Measurements from ENCODE around the gene SCGN. TPM values are rescaled to one million over a fixed set of nuclear protein-coding genes. Genes with fewer than 3 reads are reported as not detected.
A peak's percentile ranks its signal among the peaks of the same experiment; 100 is the strongest.

Gene SCGN
- total and polyA plus RNA-seq, 2 of the 13 experiments (the other 11 are each of a cell fraction or from before 2014, with no cell fraction given): 2.9 to 29.0 TPM

DNA sequence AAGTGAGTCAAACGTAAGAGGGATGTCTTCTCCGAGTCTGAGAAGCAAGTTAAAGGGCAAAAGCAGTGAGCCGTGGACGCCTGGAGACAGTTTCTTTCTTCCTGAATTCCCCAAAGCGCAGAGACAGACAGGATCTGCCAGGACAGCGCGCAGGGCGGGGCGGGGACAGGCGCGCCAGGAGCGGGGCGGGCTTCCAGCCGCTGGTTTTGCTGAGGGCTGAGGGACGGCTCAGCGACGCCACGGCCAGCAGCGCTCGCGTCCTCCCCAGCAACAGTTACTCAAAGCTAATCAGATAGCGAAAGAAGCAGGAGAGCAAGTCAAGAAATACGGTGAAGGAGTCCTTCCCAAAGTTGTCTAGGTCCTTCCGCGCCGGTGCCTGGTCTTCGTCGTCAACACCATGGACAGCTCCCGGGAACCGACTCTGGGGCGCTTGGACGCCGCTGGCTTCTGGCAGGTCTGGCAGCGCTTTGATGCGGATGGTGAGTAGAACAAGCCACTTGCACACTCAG, at the start of gene SCGN (continued):
- peak; percentile 87 for TF ChIP-seq JARID2 (CRISPR knock-in tag; IDR thresholded peaks at IDR 0.05; ENCODE audit: insufficient replicate concordance)
- TF ChIP-seq ATF1 (CRISPR knock-in tag; IDR thresholded peaks at IDR 0.05): no peak
- TF ChIP-seq, protein P1, sequence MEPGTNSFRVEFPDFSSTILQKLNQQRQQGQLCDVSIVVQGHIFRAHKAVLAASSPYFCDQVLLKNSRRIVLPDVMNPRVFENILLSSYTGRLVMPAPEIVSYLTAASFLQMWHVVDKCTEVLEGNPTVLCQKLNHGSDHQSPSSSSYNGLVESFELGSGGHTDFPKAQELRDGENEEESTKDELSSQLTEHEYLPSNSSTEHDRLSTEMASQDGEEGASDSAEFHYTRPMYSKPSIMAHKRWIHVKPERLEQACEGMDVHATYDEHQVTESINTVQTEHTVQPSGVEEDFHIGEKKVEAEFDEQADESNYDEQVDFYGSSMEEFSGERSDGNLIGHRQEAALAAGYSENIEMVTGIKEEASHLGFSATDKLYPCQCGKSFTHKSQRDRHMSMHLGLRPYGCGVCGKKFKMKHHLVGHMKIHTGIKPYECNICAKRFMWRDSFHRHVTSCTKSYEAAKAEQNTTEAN (CRISPR knock-in tag; conservative IDR thresholded peaks at IDR 0.05): peak; percentile 94
- TF ChIP-seq, protein P2, sequence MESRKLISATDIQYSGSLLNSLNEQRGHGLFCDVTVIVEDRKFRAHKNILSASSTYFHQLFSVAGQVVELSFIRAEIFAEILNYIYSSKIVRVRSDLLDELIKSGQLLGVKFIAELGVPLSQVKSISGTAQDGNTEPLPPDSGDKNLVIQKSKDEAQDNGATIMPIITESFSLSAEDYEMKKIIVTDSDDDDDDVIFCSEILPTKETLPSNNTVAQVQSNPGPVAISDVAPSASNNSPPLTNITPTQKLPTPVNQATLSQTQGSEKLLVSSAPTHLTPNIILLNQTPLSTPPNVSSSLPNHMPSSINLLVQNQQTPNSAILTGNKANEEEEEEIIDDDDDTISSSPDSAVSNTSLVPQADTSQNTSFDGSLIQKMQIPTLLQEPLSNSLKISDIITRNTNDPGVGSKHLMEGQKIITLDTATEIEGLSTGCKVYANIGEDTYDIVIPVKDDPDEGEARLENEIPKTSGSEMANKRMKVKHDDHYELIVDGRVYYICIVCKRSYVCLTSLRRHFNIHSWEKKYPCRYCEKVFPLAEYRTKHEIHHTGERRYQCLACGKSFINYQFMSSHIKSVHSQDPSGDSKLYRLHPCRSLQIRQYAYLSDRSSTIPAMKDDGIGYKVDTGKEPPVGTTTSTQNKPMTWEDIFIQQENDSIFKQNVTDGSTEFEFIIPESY (CRISPR knock-in tag; IDR thresholded peaks at IDR 0.05): 0 out of 2 replicates have a peak, but pooled peaks have one; percentile 60
- peak; percentile 83; the same call in 1 of the 2 replicates for TF ChIP-seq MTA1 (CRISPR knock-in tag; IDR thresholded peaks at IDR 0.05; ENCODE audit: borderline replicate concordance)
- peak; percentile 98 for TF ChIP-seq ZSCAN31 (CRISPR knock-in tag; IDR thresholded peaks at IDR 0.05; ENCODE audit: low read depth)
- 0 out of 2 replicates have a peak, but pooled peaks have one; percentile 72 for TF ChIP-seq ZNF713 (CRISPR knock-in tag; IDR thresholded peaks at IDR 0.05)
- TF ChIP-seq SMARCE1 (IDR thresholded peaks at IDR 0.05; ENCODE audit: borderline replicate concordance): no peak
- peak; percentile 89; the same call in 1 of the 2 replicates for TF ChIP-seq ZBTB1 (CRISPR knock-in tag; IDR thresholded peaks at IDR 0.05; ENCODE audit: borderline replicate concordance)
- TF ChIP-seq ZNF570 (CRISPR knock-in tag; IDR thresholded peaks at IDR 0.05; ENCODE audit: borderline replicate concordance): 0 out of 2 replicates have a peak, but pooled peaks have one; percentile 65
- TF ChIP-seq SAP130 (CRISPR knock-in tag; IDR thresholded peaks at IDR 0.05; ENCODE audit: low read depth): peak; percentile 91
- TF ChIP-seq, protein P3, sequence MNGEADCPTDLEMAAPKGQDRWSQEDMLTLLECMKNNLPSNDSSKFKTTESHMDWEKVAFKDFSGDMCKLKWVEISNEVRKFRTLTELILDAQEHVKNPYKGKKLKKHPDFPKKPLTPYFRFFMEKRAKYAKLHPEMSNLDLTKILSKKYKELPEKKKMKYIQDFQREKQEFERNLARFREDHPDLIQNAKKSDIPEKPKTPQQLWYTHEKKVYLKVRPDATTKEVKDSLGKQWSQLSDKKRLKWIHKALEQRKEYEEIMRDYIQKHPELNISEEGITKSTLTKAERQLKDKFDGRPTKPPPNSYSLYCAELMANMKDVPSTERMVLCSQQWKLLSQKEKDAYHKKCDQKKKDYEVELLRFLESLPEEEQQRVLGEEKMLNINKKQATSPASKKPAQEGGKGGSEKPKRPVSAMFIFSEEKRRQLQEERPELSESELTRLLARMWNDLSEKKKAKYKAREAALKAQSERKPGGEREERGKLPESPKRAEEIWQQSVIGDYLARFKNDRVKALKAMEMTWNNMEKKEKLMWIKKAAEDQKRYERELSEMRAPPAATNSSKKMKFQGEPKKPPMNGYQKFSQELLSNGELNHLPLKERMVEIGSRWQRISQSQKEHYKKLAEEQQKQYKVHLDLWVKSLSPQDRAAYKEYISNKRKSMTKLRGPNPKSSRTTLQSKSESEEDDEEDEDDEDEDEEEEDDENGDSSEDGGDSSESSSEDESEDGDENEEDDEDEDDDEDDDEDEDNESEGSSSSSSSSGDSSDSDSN (CRISPR knock-in tag; IDR thresholded peaks at IDR 0.05): peak; percentile 79
- no peak for TF ChIP-seq RBFOX2 (IDR thresholded peaks at IDR 0.05; ENCODE audit: low read depth, low read length)
- TF ChIP-seq ELF3 (CRISPR knock-in tag; IDR thresholded peaks at IDR 0.05): peak; percentile 88
- TF ChIP-seq, protein P4, sequence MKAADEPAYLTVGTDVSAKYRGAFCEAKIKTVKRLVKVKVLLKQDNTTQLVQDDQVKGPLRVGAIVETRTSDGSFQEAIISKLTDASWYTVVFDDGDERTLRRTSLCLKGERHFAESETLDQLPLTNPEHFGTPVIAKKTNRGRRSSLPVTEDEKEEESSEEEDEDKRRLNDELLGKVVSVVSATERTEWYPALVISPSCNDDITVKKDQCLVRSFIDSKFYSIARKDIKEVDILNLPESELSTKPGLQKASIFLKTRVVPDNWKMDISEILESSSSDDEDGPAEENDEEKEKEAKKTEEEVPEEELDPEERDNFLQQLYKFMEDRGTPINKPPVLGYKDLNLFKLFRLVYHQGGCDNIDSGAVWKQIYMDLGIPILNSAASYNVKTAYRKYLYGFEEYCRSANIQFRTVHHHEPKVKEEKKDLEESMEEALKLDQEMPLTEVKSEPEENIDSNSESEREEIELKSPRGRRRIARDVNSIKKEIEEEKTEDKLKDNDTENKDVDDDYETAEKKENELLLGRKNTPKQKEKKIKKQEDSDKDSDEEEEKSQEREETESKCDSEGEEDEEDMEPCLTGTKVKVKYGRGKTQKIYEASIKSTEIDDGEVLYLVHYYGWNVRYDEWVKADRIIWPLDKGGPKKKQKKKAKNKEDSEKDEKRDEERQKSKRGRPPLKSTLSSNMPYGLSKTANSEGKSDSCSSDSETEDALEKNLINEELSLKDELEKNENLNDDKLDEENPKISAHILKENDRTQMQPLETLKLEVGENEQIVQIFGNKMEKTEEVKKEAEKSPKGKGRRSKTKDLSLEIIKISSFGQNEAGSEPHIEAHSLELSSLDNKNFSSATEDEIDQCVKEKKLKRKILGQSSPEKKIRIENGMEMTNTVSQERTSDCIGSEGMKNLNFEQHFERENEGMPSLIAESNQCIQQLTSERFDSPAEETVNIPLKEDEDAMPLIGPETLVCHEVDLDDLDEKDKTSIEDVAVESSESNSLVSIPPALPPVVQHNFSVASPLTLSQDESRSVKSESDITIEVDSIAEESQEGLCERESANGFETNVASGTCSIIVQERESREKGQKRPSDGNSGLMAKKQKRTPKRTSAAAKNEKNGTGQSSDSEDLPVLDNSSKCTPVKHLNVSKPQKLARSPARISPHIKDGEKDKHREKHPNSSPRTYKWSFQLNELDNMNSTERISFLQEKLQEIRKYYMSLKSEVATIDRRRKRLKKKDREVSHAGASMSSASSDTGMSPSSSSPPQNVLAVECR (CRISPR knock-in tag; IDR thresholded peaks at IDR 0.05; ENCODE audit: borderline replicate concordance): peak; percentile 92
- TF ChIP-seq, protein P5, sequence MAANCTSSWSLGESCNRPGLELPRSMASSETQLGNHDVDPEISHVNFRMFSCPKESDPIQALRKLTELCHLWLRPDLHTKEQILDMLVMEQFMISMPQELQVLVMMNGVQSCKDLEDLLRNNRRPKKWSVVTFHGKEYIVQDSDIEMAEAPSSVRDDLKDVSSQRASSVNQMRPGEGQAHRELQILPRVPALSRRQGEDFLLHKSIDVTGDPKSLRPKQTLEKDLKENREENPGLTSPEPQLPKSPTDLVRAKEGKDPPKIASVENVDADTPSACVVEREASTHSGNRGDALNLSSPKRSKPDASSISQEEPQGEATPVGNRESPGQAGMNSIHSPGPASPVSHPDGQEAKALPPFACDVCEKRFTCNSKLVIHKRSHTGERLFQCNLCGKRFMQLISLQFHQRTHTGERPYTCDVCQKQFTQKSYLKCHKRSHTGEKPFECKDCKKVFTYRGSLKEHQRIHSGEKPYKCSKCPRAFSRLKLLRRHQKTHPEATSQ (CRISPR knock-in tag; IDR thresholded peaks at IDR 0.05; ENCODE audit: borderline replicate concordance): peak; percentile 61; the same call in 1 of the 2 replicates
- TF ChIP-seq ZMYM2 (CRISPR knock-in tag; IDR thresholded peaks at IDR 0.05): 0 out of 2 replicates have a peak, but pooled peaks have one; percentile 30
- no peak; the same call in 1 of the 2 replicates for TF ChIP-seq HNF4A (CRISPR knock-in tag; IDR thresholded peaks at IDR 0.05)
